Measurements from ENCODE around the gene GLCCI1. TPM values are rescaled to one million over a fixed set of nuclear protein-coding genes. Genes with fewer than 3 reads are reported as not detected.

The GLCCI1 gene
- total and polyA plus RNA-seq, 10 of the 15 experiments (the other 5 are each of a cell fraction or from before 2014, with no cell fraction given) = 12.6 to 92.0 (median 27.6) TPM

DNA sequence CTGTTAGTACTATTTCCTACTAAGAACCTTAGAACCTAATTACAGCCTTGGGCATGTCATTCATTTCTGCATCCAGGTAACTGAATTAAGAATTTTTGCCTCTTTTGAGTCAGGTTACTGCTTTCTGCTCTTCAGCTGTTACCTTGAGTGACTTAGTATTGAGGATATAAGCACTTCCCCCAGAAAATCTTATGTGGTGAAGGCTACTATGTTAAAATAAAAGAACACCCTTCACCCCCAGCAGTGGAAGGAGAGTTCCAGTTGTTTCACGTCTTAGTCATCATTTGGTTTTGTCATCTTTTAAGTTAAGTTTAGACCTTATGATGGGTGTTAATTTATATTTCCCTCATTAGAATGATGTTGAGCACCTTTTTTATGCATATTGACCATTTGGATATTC lies 82.8 kb downstream of the GLCCI1 start (continued):
- no peak for TF ChIP-seq JUND (IDR thresholded peaks at IDR 0.05; ENCODE audit: low read depth, low read length)
- TF ChIP-seq BRCA1 (IDR thresholded peaks at IDR 0.05; ENCODE audit: low read depth, low read length) = no peak

DNA sequence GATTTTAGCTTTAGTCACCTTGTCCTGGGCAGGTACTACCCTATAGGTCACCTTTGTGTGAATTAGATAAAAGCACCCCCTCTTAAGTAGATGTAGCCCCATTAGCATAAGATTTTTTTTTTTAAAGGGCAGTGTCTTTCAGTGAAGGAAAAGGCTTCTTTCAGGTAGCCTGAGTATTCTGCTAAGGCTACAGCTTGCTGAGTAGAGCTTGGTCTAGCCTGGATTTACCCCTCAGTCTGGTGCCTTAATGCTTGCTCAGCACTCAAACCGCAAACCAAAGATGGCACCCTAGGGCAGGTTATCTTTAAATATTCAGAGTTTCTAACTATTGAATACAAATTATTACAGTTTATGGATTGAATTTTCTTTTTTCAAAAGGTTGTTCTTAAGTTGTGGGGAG lies 83.4 kb downstream of the GLCCI1 start:
- Histone ChIP-seq H3K4me3 (no peak overlapping the region), H3K36me3 (ENCODE audit: control insufficient read depth in 2 of 2, insufficient read depth in 2 of 2, low read length in 1 of 2) (peaks cover 4 to 13% of the 10 kb centered on the region in 2 experiments; a peak in 3 of 4 replicates), H4K20me1 (ENCODE audit: control insufficient read depth, insufficient read depth) (no peaks in the 10 kb centered on the region), H2AFZ (ENCODE audit: control insufficient read depth, low read depth, low read length) (no peak overlapping the region), H3K79me2 (ENCODE audit: control insufficient read depth, insufficient read depth, low read length) (peaks cover 4% of the 10 kb centered on the region; the same call in 1 of the 2 replicates), H3K4me1 (ENCODE audit: control insufficient read depth, insufficient read depth, low read length) (no peaks in the 10 kb centered on the region), H3K27ac (ENCODE audit: control insufficient read depth, insufficient read depth) (no peak overlapping the region), H3K27me3 (replicated peaks in 1 of 2; ENCODE audit: control insufficient read depth in 2 of 2, insufficient read depth in 2 of 2, low read length in 1 of 2) (no peaks in the 10 kb centered on the region), H3K9me3 (replicated peaks; ENCODE audit: control insufficient read depth, insufficient read depth, low read length) (no peaks in the 10 kb centered on the region; the same call in 2 of the 3 replicates), H3K4me2 (ENCODE audit: control insufficient read depth, insufficient read depth) (no peak overlapping the region), H3K9ac (ENCODE audit: control insufficient read depth, insufficient read depth, low read length) (no peak overlapping the region)
- POLR2A ChIA-PET = interaction anchor here (0.6 to 1.9 kb wide), 3 partner anchors 10 to 408 kb away, joined by 3 to 5 read pairs (median 3); no protein-coding TSS in a partner anchor
- intact Hi-C loops (cut with micrococcal nuclease; ENCODE audit: unreplicated experiment) (no loop called here), in situ Hi-C loops (cut with MboI) (no loop called here)
- no peak for TF ChIP-seq MXI1 (IDR thresholded peaks at IDR 0.05; ENCODE audit: low read depth, low read length)
- TF ChIP-seq RFX5 (IDR thresholded peaks at IDR 0.05; ENCODE audit: low read depth, low read length) = no peak
- TF ChIP-seq ASH2L (IDR thresholded peaks at IDR 0.05; ENCODE audit: borderline replicate concordance, low read depth) = no peak
- no peak for TF ChIP-seq WRNIP1 (IDR thresholded peaks at IDR 0.05; ENCODE audit: borderline replicate concordance, low read depth, low read length)
- no peak for TF ChIP-seq CBX3 (IDR thresholded peaks at IDR 0.05; ENCODE audit: borderline replicate concordance, low read depth)
- TF ChIP-seq KAT2A (conservative IDR thresholded peaks at IDR 0.05; ENCODE audit: control insufficient read depth, low read depth, low read length) = no peak
- TF ChIP-seq, protein P1, sequence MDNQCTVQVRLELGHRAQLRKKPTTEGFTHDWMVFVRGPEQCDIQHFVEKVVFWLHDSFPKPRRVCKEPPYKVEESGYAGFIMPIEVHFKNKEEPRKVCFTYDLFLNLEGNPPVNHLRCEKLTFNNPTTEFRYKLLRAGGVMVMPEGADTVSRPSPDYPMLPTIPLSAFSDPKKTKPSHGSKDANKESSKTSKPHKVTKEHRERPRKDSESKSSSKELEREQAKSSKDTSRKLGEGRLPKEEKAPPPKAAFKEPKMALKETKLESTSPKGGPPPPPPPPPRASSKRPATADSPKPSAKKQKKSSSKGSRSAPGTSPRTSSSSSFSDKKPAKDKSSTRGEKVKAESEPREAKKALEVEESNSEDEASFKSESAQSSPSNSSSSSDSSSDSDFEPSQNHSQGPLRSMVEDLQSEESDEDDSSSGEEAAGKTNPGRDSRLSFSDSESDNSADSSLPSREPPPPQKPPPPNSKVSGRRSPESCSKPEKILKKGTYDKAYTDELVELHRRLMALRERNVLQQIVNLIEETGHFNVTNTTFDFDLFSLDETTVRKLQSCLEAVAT (IDR thresholded peaks at IDR 0.05) = no peak
- no peak for TF ChIP-seq NR2C2 (IDR thresholded peaks at IDR 0.05; ENCODE audit: borderline replicate concordance, control insufficient read depth, insufficient read length, low read depth)
- no peak for DNase-seq (ENCODE audit: low read depth, low spot score)
- RAD21 ChIA-PET (ENCODE audit: unreplicated experiment) = interaction anchor here (0.7 to 1.2 kb wide), 3 partner anchors 76 to 458 kb away, joined by 3 read pairs; no protein-coding TSS in a partner anchor
- SMC1A ChIA-PET (ENCODE audit: uncharacterized antibody, unreplicated experiment) = interaction anchor here (0.7 to 2.1 kb wide), 13 partner anchors 10 to 483 kb away, joined by 3 to 9 read pairs (median 4); no protein-coding TSS in a partner anchor
- ATAC-seq = peak; percentile 22; the same call in 1 of the 3 replicates
- CTCF ChIA-PET = interaction anchor here (0.7 to 1.0 kb wide), 3 partner anchors 33 to 287 kb away, joined by 3 read pairs; no protein-coding TSS in a partner anchor
- no peak for FAIRE-seq
- BruUV-seq (replicated peaks) = no TSS peak
- WGBS (ENCODE audit: insufficient coverage, insufficient replicate concordance, low lambda C conversion rate, missing lambda C conversion rate) = 100% methylated on average over 1 of the region's 1 CpG
